AG04449 (cell line): Measurements from ENCODE around the gene PDHB.

Experiments
- CTCF ChIA-PET: fragments of 350-600 bp; formaldehyde crosslinking; extraction: SDS; loops from one replicate; lab custom pipeline; 2021; ENCODE audit warnings: antibody characterized with exemption; lab: Yijun Ruan, JAX
- POLR2A ChIA-PET: fragments of 400-600, 350-600 bp; formaldehyde crosslinking; extraction: SDS; loops from one replicate; lab custom pipeline; 2020; ENCODE audit warnings: antibody characterized with exemption, inconsistent platforms; lab: Yijun Ruan, JAX
- DNase-seq: peaks from one replicate; pipeline ENCODE4 v3.0.0-alpha.2; 2010; ENCODE audit warnings: low read depth, low spot score
- H3K4me3 ChIP-seq: 2 replicates; pipeline ENCODE4 v1.5.1; 2011; ENCODE audit warnings: low read depth, mild to moderate bottlenecking, control low read depth, low read length
- TF ChIP-seq, protein P1 (sequence below): IDR thresholded peaks from one replicate; pipeline ENCODE4 v1.5.1; 2011; ENCODE audit warnings: mild to moderate bottlenecking, moderate library complexity, low read length, control low read depth, inconsistent platforms; ENCODE audit not compliant: insufficient read depth; ENCODE audit errors: missing control alignments

The PDHB gene

DNA sequence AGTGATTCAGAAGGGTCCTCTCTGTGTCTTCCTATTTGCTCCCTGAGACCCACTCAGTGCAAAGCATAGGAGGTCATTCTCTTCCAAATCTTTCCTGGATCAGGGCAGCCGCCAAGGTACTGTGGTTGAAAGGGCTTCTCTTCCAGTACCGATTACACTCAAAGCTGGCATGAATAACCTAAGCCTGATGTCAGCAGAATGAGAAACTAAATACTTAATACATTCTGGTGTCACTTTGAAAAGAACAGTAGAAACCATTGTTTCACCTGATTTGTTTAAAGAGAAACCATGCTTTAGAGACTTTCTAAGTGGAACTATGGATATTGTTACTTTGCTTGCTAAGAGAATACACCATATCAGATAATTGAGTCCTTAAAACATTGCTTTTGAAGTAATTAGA, 50.2 kb downstream of the PDHB start:
- CTCF ChIA-PET = interaction anchor here (0.8 to 2.4 kb wide), 4 partner anchors 10 to 84 kb away, joined by 3 to 12 read pairs (median 4); partner anchors contain the start of genes HTD2 and RPP14
- DNase-seq = no peak

DNA sequence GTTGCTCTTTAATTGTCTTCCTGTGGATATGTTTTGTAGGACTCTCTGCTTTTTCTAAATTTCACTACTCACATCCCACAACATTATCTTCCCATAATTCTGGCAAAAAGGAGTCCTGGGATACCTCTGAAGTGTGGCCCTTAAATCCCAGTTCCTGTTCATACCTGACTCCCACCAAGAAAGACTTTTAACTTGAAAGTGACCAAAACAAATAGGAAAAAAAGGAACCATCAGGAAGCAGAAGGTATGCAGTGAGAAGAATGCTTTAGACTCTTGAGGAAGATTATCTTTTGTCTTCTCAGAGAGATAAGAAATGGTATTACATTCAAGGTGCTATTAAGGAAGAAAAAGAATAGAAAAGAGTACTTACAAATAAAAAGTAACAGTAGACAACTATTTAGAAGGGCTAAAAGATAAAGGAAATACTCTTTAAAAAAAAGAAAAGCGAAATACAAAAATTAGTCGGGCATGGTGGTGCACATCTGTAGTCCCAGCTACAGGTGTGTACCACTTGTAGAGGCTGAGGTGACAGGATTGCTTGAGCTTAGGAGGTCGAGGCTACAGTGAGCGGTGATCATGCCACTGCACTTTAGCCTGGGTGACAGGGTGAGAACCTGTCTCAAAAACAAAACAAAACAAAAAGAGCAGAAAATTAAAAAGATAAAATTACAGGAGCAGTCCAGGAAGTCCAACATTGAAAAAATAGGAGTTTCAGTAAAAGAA, 54.1 kb downstream of the PDHB start:
- ChIA-PET POLR2A (no interaction called here), CTCF (no interaction called here)
- TF ChIP-seq, protein P1, sequence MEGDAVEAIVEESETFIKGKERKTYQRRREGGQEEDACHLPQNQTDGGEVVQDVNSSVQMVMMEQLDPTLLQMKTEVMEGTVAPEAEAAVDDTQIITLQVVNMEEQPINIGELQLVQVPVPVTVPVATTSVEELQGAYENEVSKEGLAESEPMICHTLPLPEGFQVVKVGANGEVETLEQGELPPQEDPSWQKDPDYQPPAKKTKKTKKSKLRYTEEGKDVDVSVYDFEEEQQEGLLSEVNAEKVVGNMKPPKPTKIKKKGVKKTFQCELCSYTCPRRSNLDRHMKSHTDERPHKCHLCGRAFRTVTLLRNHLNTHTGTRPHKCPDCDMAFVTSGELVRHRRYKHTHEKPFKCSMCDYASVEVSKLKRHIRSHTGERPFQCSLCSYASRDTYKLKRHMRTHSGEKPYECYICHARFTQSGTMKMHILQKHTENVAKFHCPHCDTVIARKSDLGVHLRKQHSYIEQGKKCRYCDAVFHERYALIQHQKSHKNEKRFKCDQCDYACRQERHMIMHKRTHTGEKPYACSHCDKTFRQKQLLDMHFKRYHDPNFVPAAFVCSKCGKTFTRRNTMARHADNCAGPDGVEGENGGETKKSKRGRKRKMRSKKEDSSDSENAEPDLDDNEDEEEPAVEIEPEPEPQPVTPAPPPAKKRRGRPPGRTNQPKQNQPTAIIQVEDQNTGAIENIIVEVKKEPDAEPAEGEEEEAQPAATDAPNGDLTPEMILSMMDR = no peak
- no peak for DNase-seq
- no peak overlapping the region for H3K4me3 ChIP-seq

More for the DNA sequence above, 50.2 kb downstream of the PDHB start:
- POLR2A ChIA-PET = interaction anchor here (1.0 to 1.2 kb wide), 2 partner anchors 21 to 48 kb away, joined by 3 to 4 read pairs; no protein-coding TSS in a partner anchor
- no peak overlapping the region for H3K4me3 ChIP-seq
- TF ChIP-seq, protein P1 = no peak

- no peak for DNase-seq
- CTCF ChIA-PET = interaction anchor here (0.6 kb wide), 1 partner anchor 38 kb away, joined by 3 read pairs; no protein-coding TSS in a partner anchor
- POLR2A ChIA-PET = no interaction called here
- TF ChIP-seq, protein P1 = no peak
- H3K4me3 ChIP-seq = no peak overlapping the region
These were observed 55.9 kb downstream of the PDHB start for GRCh38 chr3:58377750-58378149.
